PC-3 (cell line): ENCODE results near the gene MYL2. TPM values are rescaled to one million over a fixed set of nuclear protein-coding genes. Genes with fewer than 3 reads are reported as not detected.

ENCODE experiments used
- ATAC-seq: fragments of 200-7000 bp; cut with Tn5 transposase; 2 replicates; pipeline ENCODE4 v1.9.1; 2020; ENCODE audit warnings: mild to moderate bottlenecking, moderate library complexity
- BruUV-seq: library from RNA; stranded (reverse); fragments of 400-500 nt; replicated peaks from 2 replicates; lab custom pipeline; 2021; lab: Mats Ljungman, UMichigan
- CTCF ChIA-PET: fragments of 300-600 bp; sonication (Branson Sonifier 250); formaldehyde crosslinking; loops from one replicate; lab custom pipeline; 2022; ENCODE audit warnings: antibody characterized with exemption; lab: Charles Lee
- POLR2A ChIA-PET: fragments of 300-600 bp; sonication (Branson Sonifier 250); formaldehyde crosslinking; loops from one replicate; lab custom pipeline; 2022; ENCODE audit warnings: antibody characterized with exemption; ENCODE audit not compliant: unreplicated experiment; lab: Charles Lee
- DNase-seq: peaks from one replicate; pipeline ENCODE4 v3.0.0-alpha.2; 2015
- H2AFZ ChIP-seq: fragments of 300-600 bp; sonication (generic); 2 replicates; pipeline ENCODE4 v1.6.0; 2016; ENCODE audit warnings: antibody characterized with exemption, low read length
- H3F3A ChIP-seq: fragments of 300-600 bp; sonication (generic); one replicate; pipeline ENCODE4 v1.6.0; 2017; ENCODE audit warnings: antibody characterized with exemption, low read length, control low read depth, mild to moderate bottlenecking; ENCODE audit not compliant: unreplicated experiment
- H3K27ac ChIP-seq: fragments of 300-600 bp; sonication (generic); 2 replicates; pipeline ENCODE4 v1.5.1; 2016; ENCODE audit warnings: mild to moderate bottlenecking, low read length
- H3K27me3 ChIP-seq: fragments of 300-600 bp; sonication (generic); 2 replicates; pipeline ENCODE4 v1.6.1; 2016; ENCODE audit warnings: low read length, mixed read lengths
- H3K36me3 ChIP-seq: fragments of 300-600 bp; sonication (generic); 2 replicates; pipeline ENCODE4 v1.6.1; 2016; ENCODE audit warnings: low read depth, mixed run types, low read length, mixed read lengths
- H3K4me1 ChIP-seq: fragments of 300-600 bp; sonication (generic); 2 replicates; pipeline ENCODE4 v1.5.1; 2016; ENCODE audit warnings: low read length; ENCODE audit not compliant: insufficient read depth
- H3K4me2 ChIP-seq: fragments of 300-600 bp; sonication (generic); 2 replicates; pipeline ENCODE4 v1.6.0; 2016; ENCODE audit warnings: low read length
- H3K4me3 ChIP-seq: fragments of 300-600 bp; sonication (generic); 2 replicates; pipeline ENCODE4 v1.5.1; 2016; ENCODE audit warnings: mild to moderate bottlenecking, low read length, mixed read lengths
- H3K79me2 ChIP-seq: fragments of 300-600 bp; sonication (generic); 2 replicates; pipeline ENCODE4 v1.6.1; 2017; ENCODE audit warnings: low read length, mixed read lengths
- H3K9ac ChIP-seq: fragments of 300-600 bp; sonication (generic); 2 replicates; pipeline ENCODE4 v1.6.0; 2016; ENCODE audit warnings: mild to moderate bottlenecking, low read length
- H3K9me2 ChIP-seq: fragments of 300-600 bp; sonication (generic); replicated peaks from 2 replicates; pipeline ENCODE4 v1.6.1; 2016; ENCODE audit warnings: mixed run types, low read length, mixed read lengths
- H3K9me3 ChIP-seq: fragments of 300-600 bp; sonication (generic); 2 replicates; pipeline ENCODE4 v1.6.1; 2016; ENCODE audit warnings: low read length, mixed read lengths
- H4K20me1 ChIP-seq: fragments of 300-600 bp; sonication (generic); 2 replicates; pipeline ENCODE4 v1.6.1; 2016; ENCODE audit warnings: low read length, mixed read lengths
- EZH2 ChIP-seq: fragments of 300-600 bp; sonication (generic); IDR thresholded peaks from one replicate; pipeline ENCODE4 v1.6.1; 2017; ENCODE audit warnings: antibody characterized with exemption, mild to moderate bottlenecking, low read length; ENCODE audit not compliant: unreplicated experiment
- EZH2phosphoT487 ChIP-seq: fragments of 300-600 bp; sonication (generic); IDR thresholded peaks from 2 replicates; pipeline ENCODE4 v1.6.1; 2018; ENCODE audit warnings: mild to moderate bottlenecking, antibody characterized with exemption, low read length, borderline replicate concordance
- intact Hi-C: fragments of 100-400 bp; cut with micrococcal nuclease; formaldehyde crosslinking; loops from 2 replicates; pipeline ENCODE4 v1.9.0; 2023
- total RNA-seq: library from RNA; depleted of rRNA; stranded (reverse); fragments of >200 nt; gene quantifications from 2 replicates; pipeline ENCODE4 v1.2.3, GENCODE V29; 2014
- TF ChIP-seq, protein P1 (sequence below): fragments of 300-600 bp; sonication (generic); conservative IDR thresholded peaks from 2 replicates; pipeline ENCODE4 v1.5.1; 2017; ENCODE audit warnings: antibody characterized with exemption, low read depth, mild to moderate bottlenecking, low read length

MYL2 gene
- total RNA-seq, 1 experiment from 2014 or later: not detected

DNA sequence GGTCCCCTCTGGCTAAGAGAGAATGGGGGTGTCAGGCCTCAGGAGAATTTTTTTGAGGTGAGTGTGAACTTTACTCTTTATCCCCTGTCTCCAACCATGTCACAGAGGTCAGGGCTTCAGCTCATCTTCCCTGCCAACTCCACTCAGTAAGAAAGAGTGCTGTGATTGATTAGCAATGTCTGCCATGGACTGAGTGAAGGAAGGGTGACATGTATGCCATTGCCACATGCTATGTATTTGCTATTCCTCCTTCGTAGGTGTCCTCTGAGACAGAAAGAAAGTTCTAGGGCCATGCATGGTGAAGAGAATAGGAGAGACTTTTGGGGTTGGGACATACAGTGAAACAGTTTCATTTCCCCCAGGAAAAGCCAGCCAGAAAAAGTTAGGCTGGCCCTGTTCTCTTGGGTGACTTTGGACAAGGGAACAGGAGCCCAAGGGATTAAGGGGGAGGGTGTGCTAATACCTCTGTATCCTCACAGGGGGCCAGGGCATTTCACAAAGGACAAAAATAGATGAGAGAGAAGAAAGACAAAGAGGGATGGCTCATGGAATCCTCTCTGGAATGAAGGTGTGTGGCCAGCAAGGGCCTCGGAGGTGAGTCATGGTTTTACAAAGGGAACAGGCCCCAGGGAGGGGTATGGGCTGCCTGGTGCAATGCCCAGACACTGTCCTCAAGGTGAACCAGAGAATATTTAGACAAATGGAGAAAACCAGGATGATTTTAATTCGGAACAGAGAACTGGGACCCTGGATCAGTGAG is 13.9 kb upstream of the MYL2 start:
- DNase-seq (peak; percentile 90), ATAC-seq (peak; percentile 98)
- TF ChIP-seq EZH2phosphoT487 (no peak), EZH2 (no peak)
- TF ChIP-seq, protein P1, sequence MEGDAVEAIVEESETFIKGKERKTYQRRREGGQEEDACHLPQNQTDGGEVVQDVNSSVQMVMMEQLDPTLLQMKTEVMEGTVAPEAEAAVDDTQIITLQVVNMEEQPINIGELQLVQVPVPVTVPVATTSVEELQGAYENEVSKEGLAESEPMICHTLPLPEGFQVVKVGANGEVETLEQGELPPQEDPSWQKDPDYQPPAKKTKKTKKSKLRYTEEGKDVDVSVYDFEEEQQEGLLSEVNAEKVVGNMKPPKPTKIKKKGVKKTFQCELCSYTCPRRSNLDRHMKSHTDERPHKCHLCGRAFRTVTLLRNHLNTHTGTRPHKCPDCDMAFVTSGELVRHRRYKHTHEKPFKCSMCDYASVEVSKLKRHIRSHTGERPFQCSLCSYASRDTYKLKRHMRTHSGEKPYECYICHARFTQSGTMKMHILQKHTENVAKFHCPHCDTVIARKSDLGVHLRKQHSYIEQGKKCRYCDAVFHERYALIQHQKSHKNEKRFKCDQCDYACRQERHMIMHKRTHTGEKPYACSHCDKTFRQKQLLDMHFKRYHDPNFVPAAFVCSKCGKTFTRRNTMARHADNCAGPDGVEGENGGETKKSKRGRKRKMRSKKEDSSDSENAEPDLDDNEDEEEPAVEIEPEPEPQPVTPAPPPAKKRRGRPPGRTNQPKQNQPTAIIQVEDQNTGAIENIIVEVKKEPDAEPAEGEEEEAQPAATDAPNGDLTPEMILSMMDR: no peak
- Histone ChIP-seq H3K4me2 (peak overlapping the region; percentile 5), H3K9me3 (no peaks in the 10 kb centered on the region), H3K9me2 (no peaks in the 10 kb centered on the region), H4K20me1 (no peaks in the 10 kb centered on the region), H3K9ac (no peak overlapping the region), H3K79me2 (no peaks in the 10 kb centered on the region), H3K4me3 (no peak overlapping the region), H3K27ac (peak overlapping the region; percentile 6; the same call in 1 of the 2 replicates), H3K4me1 (peaks cover 15% of the 10 kb centered on the region), H2AFZ (peak overlapping the region; percentile 35; the same call in 1 of the 2 replicates), H3F3A (no peaks in the 10 kb centered on the region), H3K27me3 (no peaks in the 10 kb centered on the region), H3K36me3 (no peaks in the 10 kb centered on the region)
- CTCF ChIA-PET: no interaction called here
- POLR2A ChIA-PET: interaction anchor here (0.6 kb wide), 1 partner anchor 665 kb away, joined by 12 read pairs; the partner anchor contains the start of gene ATXN2
- no TSS peak for BruUV-seq
- intact Hi-C loops: loop anchor here (1.0 kb wide), 1 partner anchor 40 kb away; no protein-coding TSS in a partner anchor

DNA sequence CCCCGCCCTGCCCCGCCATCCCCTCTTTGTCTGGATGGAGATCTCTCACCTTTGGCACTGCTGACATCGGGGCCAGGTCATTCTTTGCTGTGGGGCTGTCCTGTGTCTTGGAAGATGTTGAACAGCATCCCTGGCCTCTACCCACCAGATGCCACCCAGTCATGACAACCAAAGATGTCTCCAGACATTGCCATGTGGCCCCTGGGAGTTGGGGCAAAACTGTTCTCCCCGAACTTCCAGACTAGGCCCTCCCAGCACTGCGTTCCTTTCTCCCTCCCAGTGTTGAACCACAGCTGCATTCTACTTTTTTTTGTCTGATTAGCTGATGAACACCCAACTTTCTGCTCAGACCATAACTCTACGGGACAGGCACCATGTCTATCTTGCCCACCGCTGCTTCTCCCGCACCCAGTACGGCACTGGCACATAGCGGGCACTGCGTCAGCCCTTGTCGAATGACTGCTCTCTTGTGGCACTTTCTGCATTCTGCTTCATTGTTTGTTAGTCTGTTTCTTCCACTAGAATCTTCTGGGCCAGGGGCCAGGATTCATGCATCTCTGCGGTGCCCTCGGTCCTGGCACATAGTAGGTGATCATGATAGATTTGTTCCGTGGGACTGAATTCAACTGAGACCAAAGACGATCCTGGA is 13.1 kb upstream of the MYL2 start:
- H3F3A ChIP-seq: no peaks in the 10 kb centered on the region
- no peak overlapping the region for H2AFZ ChIP-seq
- H3K9ac ChIP-seq: no peak overlapping the region
- H3K4me3 ChIP-seq: no peak overlapping the region
- H3K27me3 ChIP-seq: no peaks in the 10 kb centered on the region
- no peak overlapping the region for H3K27ac ChIP-seq
- H3K4me2 ChIP-seq: no peak overlapping the region
- ATAC-seq (no peak), DNase-seq (no peak)
- H3K4me1 ChIP-seq: peaks cover 15% of the 10 kb centered on the region
- H3K36me3 ChIP-seq: no peaks in the 10 kb centered on the region
- intact Hi-C loops: no loop called here
- no peaks in the 10 kb centered on the region for H3K9me2 ChIP-seq
- no peaks in the 10 kb centered on the region for H3K9me3 ChIP-seq
- BruUV-seq: no TSS peak
- no peaks in the 10 kb centered on the region for H3K79me2 ChIP-seq
- CTCF ChIA-PET: no interaction called here
- no peaks in the 10 kb centered on the region for H4K20me1 ChIP-seq
- POLR2A ChIA-PET: no interaction called here
- TF ChIP-seq EZH2phosphoT487 (no peak), EZH2 (no peak)
- TF ChIP-seq, protein P1: no peak

DNA sequence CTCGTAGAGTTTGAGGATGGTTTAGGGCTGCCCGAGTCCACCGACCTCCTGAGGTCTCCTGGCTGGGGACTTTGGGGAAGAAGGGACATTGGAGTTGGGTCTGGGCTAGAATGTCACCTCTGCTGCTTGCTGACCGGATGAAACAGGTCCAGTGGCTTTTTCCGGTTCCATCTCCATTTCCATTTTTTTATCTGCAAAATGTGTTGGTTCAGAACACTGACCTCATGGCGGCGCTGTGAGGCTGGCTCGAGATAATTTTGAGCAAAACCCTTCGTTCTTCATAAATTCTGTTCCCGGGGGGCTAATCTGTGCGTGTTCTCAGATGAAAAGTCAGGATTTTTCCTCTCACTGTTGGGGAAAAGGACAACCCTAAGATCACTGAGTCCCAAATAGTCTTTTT is 11.7 kb upstream of the MYL2 start:
- intact Hi-C loops: no loop called here
- DNase-seq: peak; percentile 40
- CTCF ChIA-PET: no interaction called here
- H3K9me3 ChIP-seq: no peaks in the 10 kb centered on the region
- no peaks in the 10 kb centered on the region for H4K20me1 ChIP-seq
- H3K27ac ChIP-seq: no peak overlapping the region
- H3K4me3 ChIP-seq: no peak overlapping the region
- H3F3A ChIP-seq: no peaks in the 10 kb centered on the region
- no peaks in the 10 kb centered on the region for H3K36me3 ChIP-seq
- H3K4me2 ChIP-seq: no peak overlapping the region
- POLR2A ChIA-PET: no interaction called here
- H3K4me1 ChIP-seq: peaks cover 11% of the 10 kb centered on the region
- no peak for ATAC-seq
- no peaks in the 10 kb centered on the region for H3K79me2 ChIP-seq
- no peak overlapping the region for H2AFZ ChIP-seq
- no peak for TF ChIP-seq EZH2
- no peak for TF ChIP-seq EZH2phosphoT487
- TF ChIP-seq, protein P1: peak; percentile 70
- H3K27me3 ChIP-seq: no peaks in the 10 kb centered on the region
- no peaks in the 10 kb centered on the region for H3K9me2 ChIP-seq
- no peak overlapping the region for H3K9ac ChIP-seq
- no TSS peak for BruUV-seq
